Activated T-cell treated with anti-CD3 and anti-CD28 coated beads, Interleukin-2, amount 50 U/mL, for 1 hour (primary cell): ENCODE results near the gene TMED4.

Experiments
- DNase-seq: peaks from one replicate; pipeline ENCODE4 v3.0.0-alpha.2; 2020

Gene TMED4

GRCh38 chr7:44581879-44582603 lies at the start of gene TMED4:
TSS of gene TMED4 (minus strand) at chr7:44582231. CDS start at chr7:44582206, 25 bp downstream.
- peak; percentile 100 for DNase-seq

GRCh38 chr7:44631458-44632115 lies 49.6 kb upstream of the TMED4 start:
- no peak for DNase-seq

GRCh38 chr7:44630792-44631457 lies 48.9 kb upstream of the TMED4 start:
- DNase-seq, result no peak

GRCh38 chr7:44629829-44630522 lies 47.9 kb upstream of the TMED4 start:
- no peak for DNase-seq

GRCh38 chr7:44626620-44627019 lies 44.6 kb upstream of the TMED4 start:
- DNase-seq, result no peak

GRCh38 chr7:44625526-44626471 lies 43.8 kb upstream of the TMED4 start:
- DNase-seq, result no peak

- DNase-seq, result no peak
These were observed 42.3 kb upstream of the TMED4 start for GRCh38 chr7:44624318-44624717.

- no peak for DNase-seq
These were observed 40.5 kb upstream of the TMED4 start for GRCh38 chr7:44622342-44623151.

- DNase-seq, result no peak
These were observed 39.7 kb upstream of the TMED4 start for GRCh38 chr7:44621750-44622103.

- DNase-seq, result no peak
These were observed 39.2 kb upstream of the TMED4 start for GRCh38 chr7:44621034-44621749.

- DNase-seq, result no peak
These were observed 36.7 kb upstream of the TMED4 start for GRCh38 chr7:44618753-44619152.

- no peak for DNase-seq
These were observed 36.0 kb upstream of the TMED4 start for GRCh38 chr7:44618045-44618444.

- DNase-seq, result no peak
These were observed 35.3 kb upstream of the TMED4 start for GRCh38 chr7:44617225-44617890.

- no peak for DNase-seq
These were observed 34.5 kb upstream of the TMED4 start for GRCh38 chr7:44616545-44616944.

- DNase-seq, result no peak
These were observed 33.8 kb upstream of the TMED4 start for GRCh38 chr7:44615793-44616192.

GRCh38 chr7:44615149-44615611 lies 33.1 kb upstream of the TMED4 start:
- no peak for DNase-seq

GRCh38 chr7:44609829-44610228 lies 27.8 kb upstream of the TMED4 start:
- DNase-seq, result no peak

GRCh38 chr7:44608916-44609648 lies 27.1 kb upstream of the TMED4 start:
- DNase-seq, result no peak
